Progenitor cell of endocrine pancreas (in vitro differentiated cells): ENCODE results near the gene ZDHHC19. TPM values are rescaled to one million over a fixed set of nuclear protein-coding genes. Genes with fewer than 3 reads are reported as not detected.
"Not testable (repeated sequence)": the region's sequence is repeated elsewhere in the genome, so short reads cannot be mapped to it uniquely, and the experiment has no call there.

ENCODE experiments used
- DNase-seq: peaks from one replicate; pipeline ENCODE4 v3.0.0; 2021; ENCODE audit warnings: low spot score; ENCODE audit not compliant: unreplicated experiment
- H3K27ac Mint-ChIP-seq: 2 replicates; pipeline ENCODE4 v1.8.0; 2021; ENCODE audit warnings: mild to moderate bottlenecking, moderate library complexity, mixed read lengths
- H3K27me3 Mint-ChIP-seq: 2 replicates; pipeline ENCODE4 v1.8.0; 2021; ENCODE audit warnings: mixed read lengths
- H3K36me3 Mint-ChIP-seq: 2 replicates; pipeline ENCODE4 v1.8.0; 2022; ENCODE audit warnings: mixed read lengths; ENCODE audit not compliant: insufficient read depth
- H3K4me1 Mint-ChIP-seq: 2 replicates; pipeline ENCODE4 v1.8.0; 2021; ENCODE audit warnings: low read depth, mixed read lengths
- H3K4me3 Mint-ChIP-seq: 2 replicates; pipeline ENCODE4 v1.8.0; 2021; ENCODE audit warnings: low read depth, mild to moderate bottlenecking, moderate library complexity, mixed read lengths
- H3K9me3 Mint-ChIP-seq: 2 replicates; pipeline ENCODE4 v1.8.0; 2021; ENCODE audit warnings: low read depth, mixed read lengths
- total RNA-seq: library from RNA; stranded (reverse); gene quantifications from 2 replicates; pipeline ENCODE4 v1.2.1, GENCODE V29; 2021
- TF ChIP-seq, protein P1 (sequence below): fragments of 200-600 bp; sonication (generic); IDR thresholded peaks from one replicate; pipeline ENCODE4 v1.5.0; 2021; ENCODE audit warnings: antibody characterized with exemption, mild to moderate bottlenecking; ENCODE audit not compliant: unreplicated experiment

Gene ZDHHC19
- total RNA-seq, 1 donor from 2014 or later = not detected

GRCh38 chr3:196217307-196218154 lies 6.3 kb upstream of the ZDHHC19 start:
- H3K9me3 Mint-ChIP-seq = no peaks in the 10 kb centered on the region
- no peak for DNase-seq
- H3K27ac Mint-ChIP-seq = no peak overlapping the region
- TF ChIP-seq, protein P1, sequence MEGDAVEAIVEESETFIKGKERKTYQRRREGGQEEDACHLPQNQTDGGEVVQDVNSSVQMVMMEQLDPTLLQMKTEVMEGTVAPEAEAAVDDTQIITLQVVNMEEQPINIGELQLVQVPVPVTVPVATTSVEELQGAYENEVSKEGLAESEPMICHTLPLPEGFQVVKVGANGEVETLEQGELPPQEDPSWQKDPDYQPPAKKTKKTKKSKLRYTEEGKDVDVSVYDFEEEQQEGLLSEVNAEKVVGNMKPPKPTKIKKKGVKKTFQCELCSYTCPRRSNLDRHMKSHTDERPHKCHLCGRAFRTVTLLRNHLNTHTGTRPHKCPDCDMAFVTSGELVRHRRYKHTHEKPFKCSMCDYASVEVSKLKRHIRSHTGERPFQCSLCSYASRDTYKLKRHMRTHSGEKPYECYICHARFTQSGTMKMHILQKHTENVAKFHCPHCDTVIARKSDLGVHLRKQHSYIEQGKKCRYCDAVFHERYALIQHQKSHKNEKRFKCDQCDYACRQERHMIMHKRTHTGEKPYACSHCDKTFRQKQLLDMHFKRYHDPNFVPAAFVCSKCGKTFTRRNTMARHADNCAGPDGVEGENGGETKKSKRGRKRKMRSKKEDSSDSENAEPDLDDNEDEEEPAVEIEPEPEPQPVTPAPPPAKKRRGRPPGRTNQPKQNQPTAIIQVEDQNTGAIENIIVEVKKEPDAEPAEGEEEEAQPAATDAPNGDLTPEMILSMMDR = no peak
- no peaks in the 10 kb centered on the region for H3K4me1 Mint-ChIP-seq
- H3K36me3 Mint-ChIP-seq = no peaks in the 10 kb centered on the region
- H3K27me3 Mint-ChIP-seq = peaks cover 15% of the 10 kb centered on the region
- H3K4me3 Mint-ChIP-seq = no peak overlapping the region

GRCh38 chr3:196216681-196217211 lies 5.5 kb upstream of the ZDHHC19 start:
- Mint-ChIP-seq H3K4me3 (no peak overlapping the region), H3K27ac (no peak overlapping the region), H3K27me3 (peaks cover 15% of the 10 kb centered on the region), H3K36me3 (no peaks in the 10 kb centered on the region), H3K9me3 (no peaks in the 10 kb centered on the region), H3K4me1 (no peaks in the 10 kb centered on the region)
- no peak for DNase-seq
- TF ChIP-seq, protein P1 = no peak

GRCh38 chr3:196216089-196216564 lies 4.9 kb upstream of the ZDHHC19 start, which contains the start of gene SLC51A:
Gene SLC51A (plus strand): TSS chr3:196216534. CDS start chr3:196216713, 179 bp downstream.
- no peaks in the 10 kb centered on the region for H3K9me3 Mint-ChIP-seq
- H3K27ac Mint-ChIP-seq = no peak within 1 kb of the TSS
- no peak within 1 kb of the TSS for H3K4me3 Mint-ChIP-seq
- DNase-seq = no peak
- TF ChIP-seq, protein P1 = no peak
- H3K27me3 Mint-ChIP-seq = peaks cover 15% of the 10 kb centered on the region
- H3K4me1 Mint-ChIP-seq = no peaks in the 10 kb centered on the region
- no peaks in the 10 kb centered on the region for H3K36me3 Mint-ChIP-seq

GRCh38 chr3:196215493-196216020 lies 4.4 kb upstream of the ZDHHC19 start:
- Mint-ChIP-seq H3K4me1 (no peaks in the 10 kb centered on the region), H3K9me3 (no peaks in the 10 kb centered on the region), H3K36me3 (no peaks in the 10 kb centered on the region), H3K4me3 (no peak overlapping the region), H3K27ac (no peak overlapping the region), H3K27me3 (peaks cover 21% of the 10 kb centered on the region)
- TF ChIP-seq, protein P1 = no peak
- no peak for DNase-seq

DNA sequence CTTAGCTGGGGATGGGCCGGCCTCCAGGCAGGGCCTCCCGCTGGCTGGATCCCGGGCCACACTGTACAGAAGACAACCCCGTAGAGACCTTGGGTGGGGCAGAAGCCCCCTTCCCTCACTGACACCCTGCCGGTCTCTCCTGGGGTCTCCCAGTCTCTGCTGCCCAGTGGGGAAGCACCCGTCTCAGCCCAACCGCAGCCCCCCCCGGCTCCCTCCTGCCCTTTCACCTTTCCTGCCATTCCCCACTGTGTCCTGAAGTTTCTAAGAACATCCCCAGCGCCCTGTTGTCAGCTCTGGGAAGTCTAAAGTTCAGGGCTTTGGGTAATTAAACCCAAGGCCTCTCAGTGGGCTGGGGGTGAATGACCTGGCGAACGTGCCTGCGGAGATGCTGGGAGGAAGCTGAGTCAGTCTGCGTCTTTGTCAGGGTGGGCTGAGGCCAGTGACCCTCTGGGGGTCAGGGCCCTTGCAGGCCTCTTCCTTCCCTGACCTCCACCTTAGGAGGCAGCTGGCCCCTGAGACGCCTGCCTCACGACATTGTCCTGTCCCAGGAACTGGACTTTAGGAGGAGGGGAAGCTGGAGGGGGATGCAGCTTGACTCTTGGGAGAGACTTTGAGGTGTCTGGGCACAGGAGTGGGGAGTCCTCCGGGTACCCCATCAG lies 3.7 kb upstream of the ZDHHC19 start:
- Mint-ChIP-seq H3K36me3 (no peaks in the 10 kb centered on the region), H3K4me1 (no peaks in the 10 kb centered on the region), H3K27ac (no peak overlapping the region), H3K4me3 (no peak overlapping the region), H3K9me3 (no peaks in the 10 kb centered on the region), H3K27me3 (peaks cover 27% of the 10 kb centered on the region)
- TF ChIP-seq, protein P1 = no peak
- DNase-seq = no peak

- not testable (repeated sequence) for H3K4me3 Mint-ChIP-seq, H3K4me1 Mint-ChIP-seq, DNase-seq, H3K9me3 Mint-ChIP-seq, H3K36me3 Mint-ChIP-seq
- Mint-ChIP-seq H3K27me3 (peaks cover 33% of the 10 kb centered on the region), H3K27ac (peak overlapping the region; percentile 46)
Observed at GRCh38 chr3:196209944-196210672, 1.1 kb downstream of the ZDHHC19 start.
